HepG2 (cell line): ENCODE data around the gene TOB1. TPM values are rescaled to one million over a fixed set of nuclear protein-coding genes. Genes with fewer than 3 reads are reported as not detected.

Experiments
- CREB1 ChIP-seq, 2 experiments: fragments of 450-650 bp in 1 of 2; IDR thresholded peaks; 2 replicates each; pipeline ENCODE4 v1.6.1; 2016 to 2017; ENCODE audit warnings: control low read depth in 1 of 2, mild to moderate bottlenecking in 1 of 2, missing compliant biosample characterization in 1 of 2, missing genetic modification characterization in 1 of 2
- ERF ChIP-seq: IDR thresholded peaks from 2 replicates; pipeline ENCODE4 v1.6.1; 2018; ENCODE audit warnings: missing biosample characterization, missing genetic modification reagents
- HINFP ChIP-seq: sonication (generic); formaldehyde crosslinking; IDR thresholded peaks from 2 replicates; pipeline ENCODE4 v1.4.0; 2020; ENCODE audit warnings: low read depth, mild to moderate bottlenecking, missing genetic modification reagents
- IKZF5 ChIP-seq: IDR thresholded peaks from 2 replicates; pipeline ENCODE4 v1.6.1; 2018; ENCODE audit warnings: missing genetic modification reagents, mild to moderate bottlenecking, missing compliant biosample characterization
- JUNB ChIP-seq: sonication (generic); formaldehyde crosslinking; IDR thresholded peaks from 2 replicates; pipeline ENCODE4 v1.8.0; 2022; ENCODE audit warnings: missing genetic modification reagents, mild to moderate bottlenecking, borderline replicate concordance
- KAT7 ChIP-seq: IDR thresholded peaks from 2 replicates; pipeline ENCODE4 v1.6.1; 2018; ENCODE audit warnings: borderline replicate concordance, missing compliant biosample characterization
- MED1 ChIP-seq: sonication (generic); formaldehyde crosslinking; IDR thresholded peaks from 2 replicates; pipeline ENCODE4 v1.4.0; 2020; ENCODE audit warnings: missing genetic modification reagents
- MLLT10 ChIP-seq: sonication (generic); formaldehyde crosslinking; IDR thresholded peaks from 2 replicates; pipeline ENCODE4 v1.4.0; 2020; ENCODE audit warnings: missing genetic modification reagents
- MXI1 ChIP-seq: IDR thresholded peaks from 3 replicates; pipeline ENCODE4 v1.6.1; 2012; ENCODE audit warnings: low read depth, low read length, inconsistent platforms, borderline replicate concordance
- SNAPC5 ChIP-seq: sonication (generic); formaldehyde crosslinking; IDR thresholded peaks from 2 replicates; pipeline ENCODE4 v1.8.1; 2023; ENCODE audit warnings: mild to moderate bottlenecking, missing genetic modification reagents, borderline replicate concordance
- SP1 ChIP-seq, 2 experiments: fragments of 450-650 bp in 1 of 2; sonication (generic) in 1 of 2; formaldehyde crosslinking in 1 of 2; IDR thresholded peaks; 2 replicates each; pipeline versions ENCODE4 v1.4.0 to v1.6.1; 2016 to 2020; ENCODE audit warnings: missing genetic modification reagents in 1 of 2
- SP4 ChIP-seq: sonication (generic); formaldehyde crosslinking; IDR thresholded peaks from 2 replicates; pipeline ENCODE4 v1.8.1; 2023; ENCODE audit warnings: mild to moderate bottlenecking, missing genetic modification reagents
- TFDP2 ChIP-seq: sonication (generic); formaldehyde crosslinking; IDR thresholded peaks from 2 replicates; pipeline ENCODE4 v1.4.0; 2020; ENCODE audit warnings: missing genetic modification reagents
- ZBTB38 ChIP-seq: sonication (generic); formaldehyde crosslinking; IDR thresholded peaks from 2 replicates; pipeline ENCODE4 v1.5.1; 2020; ENCODE audit warnings: mild to moderate bottlenecking, missing genetic modification reagents
- ZBTB7A ChIP-seq: sonication (generic); formaldehyde crosslinking; IDR thresholded peaks from 2 replicates; pipeline ENCODE4 v1.8.0; 2022; ENCODE audit warnings: mild to moderate bottlenecking, missing genetic modification reagents
- ZEB1 ChIP-seq: IDR thresholded peaks from 2 replicates; pipeline ENCODE4 v1.6.1; 2012; ENCODE audit warnings: mild to moderate bottlenecking, low read depth, inconsistent platforms; ENCODE audit not compliant: insufficient replicate concordance
- ZNF180 ChIP-seq: sonication (generic); formaldehyde crosslinking; IDR thresholded peaks from 2 replicates; pipeline ENCODE4 v1.4.0; 2020; ENCODE audit warnings: low read depth, missing genetic modification reagents, borderline replicate concordance
- ZNF20 ChIP-seq: sonication (generic); formaldehyde crosslinking; IDR thresholded peaks from 2 replicates; pipeline ENCODE4 v1.4.0; 2020; ENCODE audit warnings: mild to moderate bottlenecking, moderate library complexity, missing genetic modification reagents
- ZNF224 ChIP-seq: sonication (generic); formaldehyde crosslinking; IDR thresholded peaks from 2 replicates; pipeline ENCODE4 v1.5.0; 2020; ENCODE audit warnings: mild to moderate bottlenecking, missing genetic modification reagents
- ZNF225 ChIP-seq: sonication (generic); formaldehyde crosslinking; IDR thresholded peaks from 2 replicates; pipeline ENCODE4 v1.4.0; 2020; ENCODE audit warnings: mild to moderate bottlenecking, missing genetic modification reagents
- ZNF3 ChIP-seq: IDR thresholded peaks from 2 replicates; pipeline ENCODE4 v1.7.0; 2017; ENCODE audit warnings: inconsistent platforms
- ZNF335 ChIP-seq: sonication (generic); formaldehyde crosslinking; IDR thresholded peaks from 2 replicates; pipeline ENCODE4 v1.4.0; 2020; ENCODE audit warnings: missing genetic modification reagents
- ZNF550 ChIP-seq: sonication (generic); formaldehyde crosslinking; IDR thresholded peaks from 2 replicates; pipeline ENCODE4 v1.4.0; 2020; ENCODE audit warnings: mild to moderate bottlenecking, missing genetic modification reagents, borderline replicate concordance
- ZNF792 ChIP-seq: IDR thresholded peaks from 2 replicates; pipeline ENCODE4 v1.6.1; 2016
- polyA plus RNA-seq, 8 experiments: library from polyadenylated mRNA; depleted of rRNA in 3 of 8; stranded (reverse) in 7 of 8; unstranded in 1 of 8; fragments of >200 nt; fragmentation: Illumina TruSeq in 4 of 8; extraction: Trizol in 4 of 8; gene quantifications; 2 replicates each; pipeline versions ENCODE4 v1.2.1 to v1.2.3, GENCODE V29; 2011 to 2016; ENCODE audit warnings: low read depth in 4 of 8, missing spikeins in 1 of 8, mixed read lengths in 1 of 8; ENCODE audit not compliant: insufficient read depth in 1 of 8
- total RNA-seq, 5 experiments: library from RNA; depleted of rRNA; stranded (reverse); fragments of >200 nt; fragmentation: Illumina TruSeq; extraction: Trizol; gene quantifications; 2 replicates each; pipeline ENCODE4 v1.2.3, GENCODE V29; 2016; ENCODE audit warnings: low read depth in 1 of 5
- TF ChIP-seq, protein P1 (sequence below): IDR thresholded peaks from 2 replicates; pipeline ENCODE4 v1.6.1; 2016; ENCODE audit warnings: missing compliant biosample characterization, missing genetic modification reagents, borderline replicate concordance

Gene TOB1
- total and polyA plus RNA-seq, 2 of the 13 experiments (the other 11 are each of a cell fraction or from before 2014, with no cell fraction given) = 21.9 to 57.7 TPM

GRCh38 chr17:50867363-50868139 is 1.4 kb upstream of the TOB1 start (continued):
- TF ChIP-seq ZNF550 (no peak), ZEB1 (peak; percentile 86), KAT7 (CRISPR knock-in tag) (peak; percentile 40; the same call in 1 of the 2 replicates), ZNF792 (peak; percentile 69), ZNF335 (CRISPR knock-in tag) (no peak), ZBTB38 (CRISPR knock-in tag) (peak; percentile 83), ZNF20 (CRISPR knock-in tag) (0 out of 2 replicates have a peak, but pooled peaks have one; percentile 8), MLLT10 (no peak), MXI1 (peak; percentile 66; the same call in 1 of the 3 replicates), JUNB (CRISPR knock-in tag) (no peak), MED1 (CRISPR knock-in tag) (peak; percentile 34), SP1 (IDR thresholded peaks at IDR 0.05) (no peak), SP1 (CRISPR knock-in tag; IDR thresholded peaks at IDR 0.05) (peak; percentile 53; the same call in 1 of the 2 replicates), CREB1 (IDR thresholded peaks at IDR 0.05) (peak; percentile 84), CREB1 (CRISPR knock-in tag; IDR thresholded peaks at IDR 0.05) (peak; percentile 97), ERF (peak; percentile 58; the same call in 1 of the 2 replicates), ZNF3 (no peak), IKZF5 (CRISPR knock-in tag) (0 out of 2 replicates have a peak, but pooled peaks have one; percentile 37), ZBTB7A (CRISPR knock-in tag) (0 out of 2 replicates have a peak, but pooled peaks have one; percentile 80), SP4 (CRISPR knock-in tag) (peak; percentile 88), TFDP2 (CRISPR knock-in tag) (peak; percentile 57; the same call in 1 of the 2 replicates), ZNF225 (no peak), HINFP (CRISPR knock-in tag) (no peak), ZNF180 (CRISPR knock-in tag) (no peak), ZNF224 (CRISPR knock-in tag) (peak; percentile 73; the same call in 1 of the 2 replicates), SNAPC5 (CRISPR knock-in tag) (no peak)
- TF ChIP-seq, protein P1, sequence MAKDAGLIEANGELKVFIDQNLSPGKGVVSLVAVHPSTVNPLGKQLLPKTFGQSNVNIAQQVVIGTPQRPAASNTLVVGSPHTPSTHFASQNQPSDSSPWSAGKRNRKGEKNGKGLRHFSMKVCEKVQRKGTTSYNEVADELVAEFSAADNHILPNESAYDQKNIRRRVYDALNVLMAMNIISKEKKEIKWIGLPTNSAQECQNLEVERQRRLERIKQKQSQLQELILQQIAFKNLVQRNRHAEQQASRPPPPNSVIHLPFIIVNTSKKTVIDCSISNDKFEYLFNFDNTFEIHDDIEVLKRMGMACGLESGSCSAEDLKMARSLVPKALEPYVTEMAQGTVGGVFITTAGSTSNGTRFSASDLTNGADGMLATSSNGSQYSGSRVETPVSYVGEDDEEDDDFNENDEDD = no peak
